ENCODE data around the gene TEKT5.

Gene TEKT5

GRCh38 chr16:10601444-10602408, 93.0 kb downstream of the TEKT5 start:
- no peak for DNase-seq (ENCODE audit: extremely low read depth, low read depth)
- no peak overlapping the region for H3K4me3 ChIP-seq (replicated peaks; ENCODE audit: low read depth, low read length)
- no peak for TF ChIP-seq CTCF (IDR thresholded peaks at IDR 0.05; ENCODE audit: low read depth, low read length, missing control alignments)

GRCh38 chr16:10600782-10601443, 93.8 kb downstream of the TEKT5 start:
- no peak overlapping the region for H3K4me3 ChIP-seq (replicated peaks; ENCODE audit: low read depth, low read length)
- TF ChIP-seq CTCF (IDR thresholded peaks at IDR 0.05; ENCODE audit: low read depth, low read length, missing control alignments) = no peak
- DNase-seq (ENCODE audit: extremely low read depth, low read depth) = no peak

- no peak overlapping the region for H3K4me3 ChIP-seq (replicated peaks; ENCODE audit: low read depth, low read length)
- no peak for TF ChIP-seq CTCF (IDR thresholded peaks at IDR 0.05; ENCODE audit: low read depth, low read length, missing control alignments)
- no peak for DNase-seq (ENCODE audit: extremely low read depth, low read depth)
Observed at GRCh38 chr16:10599626-10600025, 95.1 kb downstream of the TEKT5 start.

- no peak for DNase-seq (ENCODE audit: extremely low read depth, low read depth)
- no peak for TF ChIP-seq CTCF (IDR thresholded peaks at IDR 0.05; ENCODE audit: low read depth, low read length, missing control alignments)
- H3K4me3 ChIP-seq (replicated peaks; ENCODE audit: low read depth, low read length) = no peak overlapping the region
Observed at GRCh38 chr16:10598157-10598556, 96.6 kb downstream of the TEKT5 start.

- no peak for DNase-seq (ENCODE audit: extremely low read depth, low read depth)
- H3K4me3 ChIP-seq (replicated peaks; ENCODE audit: low read depth, low read length) = no peak overlapping the region
- no peak for TF ChIP-seq CTCF (IDR thresholded peaks at IDR 0.05; ENCODE audit: low read depth, low read length, missing control alignments)
Observed at GRCh38 chr16:10597187-10597601, 97.5 kb downstream of the TEKT5 start.

- no peak for TF ChIP-seq CTCF (IDR thresholded peaks at IDR 0.05; ENCODE audit: low read depth, low read length, missing control alignments)
- no peak for DNase-seq (ENCODE audit: extremely low read depth, low read depth)
- no peak overlapping the region for H3K4me3 ChIP-seq (replicated peaks; ENCODE audit: low read depth, low read length)
Observed at GRCh38 chr16:10594312-10594950, 100.3 kb downstream of the TEKT5 start.
